ENCODE measurements around the gene CENPU. TPM values are rescaled to one million over a fixed set of nuclear protein-coding genes. Genes with fewer than 3 reads are reported as not detected.
"Not testable (repeated sequence)": the region's sequence is repeated elsewhere in the genome, so short reads cannot be mapped to it uniquely, and the experiment has no call there.

CENPU gene
- total and polyA plus RNA-seq, 5 donors = 0.66 to 1.8 (median 1.4) TPM

DNA sequence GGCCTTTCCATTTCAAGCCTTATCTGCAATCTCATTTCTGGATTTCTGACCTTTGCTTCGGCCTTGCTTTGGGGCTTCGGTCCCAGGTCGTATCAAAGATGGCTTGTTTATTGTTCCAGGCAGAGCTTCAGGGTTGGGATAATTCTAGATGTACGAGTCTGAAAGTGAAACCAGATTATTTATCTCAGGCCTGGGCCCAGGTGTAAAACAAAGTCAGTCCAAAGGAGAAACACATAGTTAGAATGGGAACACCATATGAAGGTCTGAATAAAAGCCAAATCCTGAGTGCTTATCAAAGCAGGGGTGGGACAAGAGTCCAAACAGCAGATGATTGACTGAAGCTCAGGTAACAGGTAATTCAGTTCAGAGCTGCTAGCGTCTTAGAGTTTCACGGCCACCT, 67.2 kb downstream of the CENPU start:
- Histone ChIP-seq H3K27me3 (ENCODE audit: control insufficient read depth, insufficient read depth) (no peaks in the 10 kb centered on the region), H3K4me1 (ENCODE audit: control insufficient read depth, insufficient read depth, low read length) (no peaks in the 10 kb centered on the region), H3K9me3 (ENCODE audit: control insufficient read depth, low read length) (no peaks in the 10 kb centered on the region), H3K4me3 (ENCODE audit: low read length) (no peak overlapping the region), H3K27ac (ENCODE audit: low read length) (no peak overlapping the region)
- intact Hi-C loops (cut with DNase I) = no loop called here
- no peak for ATAC-seq
- 82% methylated on average over 6 of the region's 6 CpGs for WGBS
- DNase-seq = no peak

GRCh38 chr4:184664445-184665210, 69.3 kb downstream of the CENPU start:
- no peak for DNase-seq
- peak; percentile 72 to 75 for ATAC-seq
- Histone ChIP-seq H3K27ac (ENCODE audit: low read length) (no peak overlapping the region), H3K27me3 (ENCODE audit: control insufficient read depth, insufficient read depth) (no peaks in the 10 kb centered on the region), H3K9me3 (ENCODE audit: control insufficient read depth, low read length) (no peaks in the 10 kb centered on the region), H3K4me1 (ENCODE audit: control insufficient read depth, insufficient read depth, low read length) (no peaks in the 10 kb centered on the region), H3K4me3 (ENCODE audit: low read length) (no peak overlapping the region)
- WGBS = 64% methylated on average over 6 of the region's 6 CpGs
- intact Hi-C loops (cut with DNase I) = no loop called here

- ATAC-seq = no peak
- Histone ChIP-seq H3K27me3 (ENCODE audit: control insufficient read depth, insufficient read depth) (no peaks in the 10 kb centered on the region), H3K9me3 (ENCODE audit: control insufficient read depth, low read length) (no peaks in the 10 kb centered on the region), H3K4me3 (ENCODE audit: low read length) (no peak overlapping the region), H3K4me1 (ENCODE audit: control insufficient read depth, insufficient read depth, low read length) (no peaks in the 10 kb centered on the region), H3K27ac (ENCODE audit: low read length) (no peak overlapping the region)
- no peak for DNase-seq
- WGBS = 45% methylated on average over 1 of the region's 1 CpG
- intact Hi-C loops (cut with DNase I) = no loop called here
These were observed 71.7 kb downstream of the CENPU start for GRCh38 chr4:184662236-184662635.

DNA sequence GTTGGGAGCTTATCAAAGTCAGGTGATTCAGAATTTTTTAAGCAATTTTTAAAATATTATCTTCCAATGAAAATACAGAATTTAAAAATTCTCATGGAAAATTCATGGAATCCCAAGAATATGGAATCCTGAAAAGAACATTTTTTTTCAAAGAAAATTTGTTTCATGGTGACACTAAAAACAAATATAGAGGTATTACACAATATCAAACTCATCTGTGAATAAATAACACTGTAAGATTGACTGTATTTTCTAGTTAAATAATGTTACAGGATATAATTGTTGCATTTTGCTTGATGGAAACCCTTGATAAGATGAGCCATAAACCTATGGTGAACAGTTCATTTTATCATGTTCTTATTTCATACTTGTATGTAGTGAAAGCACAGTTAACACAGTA, 72.9 kb downstream of the CENPU start:
- no peak for ATAC-seq
- no peaks in the 10 kb centered on the region for H3K27me3 ChIP-seq (ENCODE audit: control insufficient read depth, insufficient read depth)
- DNase-seq = no peak
- no peaks in the 10 kb centered on the region for H3K4me1 ChIP-seq (ENCODE audit: control insufficient read depth, insufficient read depth, low read length)
- no peaks in the 10 kb centered on the region for H3K9me3 ChIP-seq (ENCODE audit: control insufficient read depth, low read length)
- intact Hi-C loops (cut with DNase I) = no loop called here
- H3K27ac ChIP-seq (ENCODE audit: low read length) = no peak overlapping the region
- no peak overlapping the region for H3K4me3 ChIP-seq (ENCODE audit: low read length)

- H3K4me1 ChIP-seq (ENCODE audit: control insufficient read depth, insufficient read depth, low read length); H3K4me3 ChIP-seq (ENCODE audit: low read length); H3K27ac ChIP-seq (ENCODE audit: low read length); intact Hi-C loops (cut with DNase I); H3K27me3 ChIP-seq (ENCODE audit: control insufficient read depth, insufficient read depth); DNase-seq; H3K9me3 ChIP-seq (ENCODE audit: control insufficient read depth, low read length); ATAC-seq: not testable (repeated sequence)
- WGBS = 99% methylated on average over 9 of the region's 9 CpGs
These were observed 76.1 kb downstream of the CENPU start for GRCh38 chr4:184657820-184658219.

DNA sequence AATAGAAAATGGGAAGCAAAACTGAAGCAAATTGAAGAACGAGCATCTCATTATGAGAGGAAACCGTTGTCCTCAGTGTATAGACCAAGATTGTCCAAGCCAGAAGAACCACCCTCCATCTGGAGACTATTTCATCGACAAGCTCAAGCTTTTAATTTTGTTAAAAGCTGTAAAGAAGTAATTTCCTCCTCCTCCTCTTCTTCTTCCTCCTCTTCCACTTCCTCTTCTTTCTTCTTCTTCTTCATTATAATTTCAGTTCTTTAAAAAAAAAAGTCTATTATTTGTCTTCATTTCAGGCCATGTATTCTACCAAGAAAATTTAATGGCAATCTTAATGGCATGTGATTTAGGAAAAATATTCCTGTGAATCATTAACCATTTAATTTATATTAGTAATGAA, 76.8 kb downstream of the CENPU start:
- Histone ChIP-seq H3K4me1 (ENCODE audit: control insufficient read depth, insufficient read depth, low read length) (no peaks in the 10 kb centered on the region), H3K27ac (ENCODE audit: low read length) (no peak overlapping the region), H3K9me3 (ENCODE audit: control insufficient read depth, low read length) (no peaks in the 10 kb centered on the region), H3K27me3 (ENCODE audit: control insufficient read depth, insufficient read depth) (no peaks in the 10 kb centered on the region), H3K4me3 (ENCODE audit: low read length) (no peak overlapping the region)
- WGBS = 87% methylated on average over 3 of the region's 3 CpGs
- intact Hi-C loops (cut with DNase I) = no loop called here
- DNase-seq (no peak), ATAC-seq (no peak)

DNA sequence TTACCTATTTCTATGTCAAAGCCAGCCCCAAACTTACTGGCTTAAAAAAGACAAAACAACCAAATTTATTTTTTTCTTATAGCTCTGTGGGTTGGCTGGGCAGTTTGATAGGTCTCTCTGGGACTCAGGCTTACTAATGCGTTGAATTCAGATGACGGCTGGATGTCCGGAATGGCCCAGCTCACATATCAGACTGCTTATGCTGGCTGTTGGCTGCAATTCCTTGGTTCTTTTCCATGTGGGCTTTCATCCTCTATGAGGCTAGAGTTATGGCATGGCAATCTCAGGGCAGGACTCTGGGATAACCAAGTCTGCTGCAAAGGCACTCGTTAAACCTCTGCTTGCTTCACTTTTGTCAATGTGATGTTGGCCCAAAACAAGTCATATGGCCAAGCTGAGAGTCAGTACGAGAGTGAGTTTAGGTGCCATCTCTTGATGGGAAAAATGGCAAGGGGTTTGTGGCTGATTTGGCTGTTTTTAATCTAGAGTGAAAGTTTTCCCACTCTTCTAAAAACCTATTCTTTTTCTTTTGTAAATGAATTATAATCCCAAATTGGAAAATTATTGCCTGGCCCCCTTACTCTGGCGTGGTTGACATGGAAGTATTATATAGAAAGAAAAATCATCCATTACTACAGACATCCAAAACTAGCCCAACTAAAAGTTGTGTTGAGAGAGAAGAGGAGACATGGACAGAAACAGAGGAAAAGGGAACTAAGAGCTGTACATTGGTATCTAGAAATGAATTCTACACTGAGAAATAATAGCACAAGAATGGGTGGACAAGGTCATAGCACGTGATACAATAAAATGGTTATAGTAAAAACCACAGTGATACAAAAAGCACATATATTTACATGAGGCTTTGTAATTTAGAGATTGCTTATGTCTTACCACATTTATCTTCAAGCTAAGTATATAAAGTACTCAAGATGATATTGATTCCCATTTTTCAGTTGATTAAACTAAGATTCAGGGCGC, 77.7 kb downstream of the CENPU start:
- Histone ChIP-seq H3K9me3 (ENCODE audit: control insufficient read depth, low read length) (no peaks in the 10 kb centered on the region), H3K27me3 (ENCODE audit: control insufficient read depth, insufficient read depth) (no peaks in the 10 kb centered on the region), H3K27ac (ENCODE audit: low read length) (no peak overlapping the region), H3K4me3 (ENCODE audit: low read length) (no peak overlapping the region), H3K4me1 (ENCODE audit: control insufficient read depth, insufficient read depth, low read length) (no peaks in the 10 kb centered on the region)
- DNase-seq (no peak), ATAC-seq (no peak)
- intact Hi-C loops (cut with DNase I) = no loop called here
- WGBS = 81% methylated on average over 8 of the region's 8 CpGs

GRCh38 chr4:184653650-184654049, 80.2 kb downstream of the CENPU start:
- Histone ChIP-seq H3K4me1 (ENCODE audit: control insufficient read depth, insufficient read depth, low read length) (no peaks in the 10 kb centered on the region), H3K27ac (ENCODE audit: low read length) (no peak overlapping the region), H3K4me3 (ENCODE audit: low read length) (no peak overlapping the region), H3K27me3 (ENCODE audit: control insufficient read depth, insufficient read depth) (no peaks in the 10 kb centered on the region), H3K9me3 (ENCODE audit: control insufficient read depth, low read length) (no peaks in the 10 kb centered on the region)
- 35% methylated on average over 2 of the region's 2 CpGs for WGBS
- intact Hi-C loops (cut with DNase I) = no loop called here
- ATAC-seq (no peak), DNase-seq (no peak)

DNA sequence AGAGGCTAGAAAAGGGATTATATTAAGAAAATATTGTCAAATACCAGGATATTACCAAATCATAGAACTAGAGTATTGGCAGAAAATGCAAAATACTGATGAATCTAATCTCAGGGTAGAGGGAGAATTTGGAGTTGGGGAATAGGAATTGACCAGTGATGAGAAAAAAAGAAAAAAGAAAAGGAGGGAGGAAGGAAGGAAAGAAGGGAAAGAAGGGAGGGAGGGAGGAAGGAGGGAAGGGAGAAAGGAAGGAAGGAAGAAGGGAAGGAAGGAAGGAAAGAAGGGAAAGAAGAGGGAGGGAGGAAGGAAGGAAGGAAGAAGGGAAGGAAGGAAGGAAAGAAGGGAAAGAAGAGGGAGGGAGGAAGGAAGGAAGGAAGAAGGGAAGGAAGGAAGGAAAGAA, 81.2 kb downstream of the CENPU start:
- intact Hi-C loops (cut with DNase I); H3K27me3 ChIP-seq (ENCODE audit: control insufficient read depth, insufficient read depth); H3K9me3 ChIP-seq (ENCODE audit: control insufficient read depth, low read length); DNase-seq; H3K27ac ChIP-seq (ENCODE audit: low read length); H3K4me1 ChIP-seq (ENCODE audit: control insufficient read depth, insufficient read depth, low read length); ATAC-seq; H3K4me3 ChIP-seq (ENCODE audit: low read length): not testable (repeated sequence)

DNA sequence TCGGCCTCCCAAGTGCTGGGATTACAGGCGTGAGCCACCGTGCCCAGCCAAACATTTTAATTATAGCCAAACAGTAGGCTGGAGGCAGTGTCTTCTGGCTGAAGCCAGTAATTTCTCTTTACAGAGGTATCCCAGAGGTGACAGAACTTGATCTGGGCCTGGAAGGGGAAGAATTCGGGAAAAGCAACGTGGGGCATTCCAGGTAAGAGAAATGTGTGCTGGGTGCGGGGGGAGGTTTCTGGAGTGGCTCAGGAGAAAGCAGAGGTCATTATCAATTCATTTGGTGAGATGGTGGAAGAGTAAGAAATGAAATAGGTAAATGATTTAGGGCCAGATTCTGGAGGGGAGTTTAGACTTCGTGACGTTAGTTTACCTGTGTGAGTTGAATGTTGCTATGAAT, 82.0 kb downstream of the CENPU start:
- intact Hi-C loops (cut with DNase I) = no loop called here

More for the DNA sequence above, 82.0 kb downstream of the CENPU start:
- Histone ChIP-seq H3K27me3 (ENCODE audit: control insufficient read depth, insufficient read depth) (no peaks in the 10 kb centered on the region), H3K27ac (ENCODE audit: low read length) (no peak overlapping the region), H3K4me3 (ENCODE audit: low read length) (no peak overlapping the region), H3K4me1 (ENCODE audit: control insufficient read depth, insufficient read depth, low read length) (peaks cover 5% of the 10 kb centered on the region), H3K9me3 (ENCODE audit: control insufficient read depth, low read length) (no peaks in the 10 kb centered on the region)
- DNase-seq (no peak), ATAC-seq (no peak)
- WGBS = 96% methylated on average over 8 of the region's 8 CpGs

Data from right cardiac atrium (tissue), 5 donors.